Measurements from ENCODE around the gene SACM1L.

The SACM1L gene

GRCh38 chr3:45773072-45773471, 83.9 kb downstream of the SACM1L start:
- no peak for TF ChIP-seq CTCF (IDR thresholded peaks at IDR 0.05; ENCODE audit: low read depth, low read length)
- no peak for DNase-seq (ENCODE audit: extremely low read depth, low read depth)

GRCh38 chr3:45773714-45774449, 84.7 kb downstream of the SACM1L start:
- TF ChIP-seq CTCF (IDR thresholded peaks at IDR 0.05; ENCODE audit: low read depth, low read length), result no peak
- no peak for DNase-seq (ENCODE audit: extremely low read depth, low read depth)

GRCh38 chr3:45774581-45775521, 85.7 kb downstream of the SACM1L start:
- DNase-seq (ENCODE audit: extremely low read depth, low read depth), result no peak
- no peak for TF ChIP-seq CTCF (IDR thresholded peaks at IDR 0.05; ENCODE audit: low read depth, low read length)

- no peak for TF ChIP-seq CTCF (IDR thresholded peaks at IDR 0.05; ENCODE audit: low read depth, low read length)
- DNase-seq (ENCODE audit: extremely low read depth, low read depth), result no peak
Observed at GRCh38 chr3:45775571-45776300, 86.5 kb downstream of the SACM1L start.

GRCh38 chr3:45776301-45776595, 87.1 kb downstream of the SACM1L start:
- TF ChIP-seq CTCF (IDR thresholded peaks at IDR 0.05; ENCODE audit: low read depth, low read length), result no peak
- no peak for DNase-seq (ENCODE audit: extremely low read depth, low read depth)

GRCh38 chr3:45776611-45777010, 87.4 kb downstream of the SACM1L start:
- TF ChIP-seq CTCF (IDR thresholded peaks at IDR 0.05; ENCODE audit: low read depth, low read length), result no peak
- no peak for DNase-seq (ENCODE audit: extremely low read depth, low read depth)
